ENCODE data around the gene RNF180.

- TF ChIP-seq TAF15 (IDR thresholded peaks at IDR 0.05; ENCODE audit: low read depth, low read length, poor library complexity, severe bottlenecking): no peak
- TF ChIP-seq, protein P1, sequence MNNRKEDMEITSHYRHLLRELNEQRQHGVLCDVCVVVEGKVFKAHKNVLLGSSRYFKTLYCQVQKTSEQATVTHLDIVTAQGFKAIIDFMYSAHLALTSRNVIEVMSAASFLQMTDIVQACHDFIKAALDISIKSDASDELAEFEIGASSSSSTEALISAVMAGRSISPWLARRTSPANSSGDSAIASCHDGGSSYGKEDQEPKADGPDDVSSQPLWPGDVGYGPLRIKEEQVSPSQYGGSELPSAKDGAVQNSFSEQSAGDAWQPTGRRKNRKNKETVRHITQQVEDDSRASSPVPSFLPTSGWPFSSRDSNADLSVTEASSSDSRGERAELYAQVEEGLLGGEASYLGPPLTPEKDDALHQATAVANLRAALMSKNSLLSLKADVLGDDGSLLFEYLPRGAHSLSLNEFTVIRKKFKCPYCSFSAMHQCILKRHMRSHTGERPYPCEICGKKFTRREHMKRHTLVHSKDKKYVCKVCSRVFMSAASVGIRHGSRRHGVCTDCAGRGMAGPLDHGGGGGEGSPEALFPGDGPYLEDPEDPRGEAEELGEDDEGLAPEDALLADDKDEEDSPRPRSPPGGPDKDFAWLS (CRISPR knock-in tag; IDR thresholded peaks at IDR 0.05; ENCODE audit: borderline replicate concordance): no peak
- no peak for TF ChIP-seq SRSF9 (IDR thresholded peaks at IDR 0.05; ENCODE audit: borderline replicate concordance, insufficient read depth, low read depth, low read length, poor library complexity, severe bottlenecking)
- TF ChIP-seq KDM5A (IDR thresholded peaks at IDR 0.05; ENCODE audit: borderline replicate concordance, low read length): no peak
- TF ChIP-seq, protein P2, sequence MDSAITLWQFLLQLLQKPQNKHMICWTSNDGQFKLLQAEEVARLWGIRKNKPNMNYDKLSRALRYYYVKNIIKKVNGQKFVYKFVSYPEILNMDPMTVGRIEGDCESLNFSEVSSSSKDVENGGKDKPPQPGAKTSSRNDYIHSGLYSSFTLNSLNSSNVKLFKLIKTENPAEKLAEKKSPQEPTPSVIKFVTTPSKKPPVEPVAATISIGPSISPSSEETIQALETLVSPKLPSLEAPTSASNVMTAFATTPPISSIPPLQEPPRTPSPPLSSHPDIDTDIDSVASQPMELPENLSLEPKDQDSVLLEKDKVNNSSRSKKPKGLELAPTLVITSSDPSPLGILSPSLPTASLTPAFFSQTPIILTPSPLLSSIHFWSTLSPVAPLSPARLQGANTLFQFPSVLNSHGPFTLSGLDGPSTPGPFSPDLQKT (CRISPR knock-in tag; IDR thresholded peaks at IDR 0.05; ENCODE audit: borderline replicate concordance): no peak
- TF ChIP-seq, protein P3, sequence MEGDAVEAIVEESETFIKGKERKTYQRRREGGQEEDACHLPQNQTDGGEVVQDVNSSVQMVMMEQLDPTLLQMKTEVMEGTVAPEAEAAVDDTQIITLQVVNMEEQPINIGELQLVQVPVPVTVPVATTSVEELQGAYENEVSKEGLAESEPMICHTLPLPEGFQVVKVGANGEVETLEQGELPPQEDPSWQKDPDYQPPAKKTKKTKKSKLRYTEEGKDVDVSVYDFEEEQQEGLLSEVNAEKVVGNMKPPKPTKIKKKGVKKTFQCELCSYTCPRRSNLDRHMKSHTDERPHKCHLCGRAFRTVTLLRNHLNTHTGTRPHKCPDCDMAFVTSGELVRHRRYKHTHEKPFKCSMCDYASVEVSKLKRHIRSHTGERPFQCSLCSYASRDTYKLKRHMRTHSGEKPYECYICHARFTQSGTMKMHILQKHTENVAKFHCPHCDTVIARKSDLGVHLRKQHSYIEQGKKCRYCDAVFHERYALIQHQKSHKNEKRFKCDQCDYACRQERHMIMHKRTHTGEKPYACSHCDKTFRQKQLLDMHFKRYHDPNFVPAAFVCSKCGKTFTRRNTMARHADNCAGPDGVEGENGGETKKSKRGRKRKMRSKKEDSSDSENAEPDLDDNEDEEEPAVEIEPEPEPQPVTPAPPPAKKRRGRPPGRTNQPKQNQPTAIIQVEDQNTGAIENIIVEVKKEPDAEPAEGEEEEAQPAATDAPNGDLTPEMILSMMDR (CRISPR knock-in tag; IDR thresholded peaks at IDR 0.05): no peak
Measured at GRCh38 chr5:64125521-64125920, 40.1 kb upstream of the RNF180 start.

Measured in HepG2 (cell line).